ENCODE results near the gene PTPN6. TPM values are rescaled to one million over a fixed set of nuclear protein-coding genes. Genes with fewer than 3 reads are reported as not detected.

PTPN6 gene
- total and polyA plus RNA-seq, 2 of the 4 experiments (the other 2 are of a cell fraction), result under 0.01 to 0.14 TPM

DNA sequence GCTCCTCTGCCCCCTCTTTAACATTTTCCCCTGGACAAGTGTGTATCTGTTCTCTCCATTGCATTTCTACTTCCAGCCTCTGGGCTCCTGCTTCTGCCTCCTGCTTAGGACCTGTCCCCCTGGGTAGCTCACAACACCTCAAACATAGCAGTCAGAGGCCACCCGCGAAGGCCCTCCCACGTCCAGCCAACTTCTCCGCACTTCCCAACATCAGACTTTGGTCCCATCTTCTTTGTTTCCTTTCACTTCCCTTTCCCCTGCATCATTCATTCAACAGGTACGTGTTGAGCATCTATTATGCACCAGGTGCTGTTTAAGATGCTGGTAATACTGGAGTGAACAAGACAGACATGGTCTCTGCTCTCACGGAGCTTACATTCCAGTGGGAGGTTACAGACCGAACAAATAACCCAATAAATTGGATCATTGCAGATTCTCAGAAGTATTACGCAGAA, 4.2 kb upstream of the PTPN6 start:
- H3K14ac ChIP-seq (replicated peaks; ENCODE audit: low read depth, low read length), result no peak overlapping the region
- DNase-seq (no peak), ATAC-seq (ENCODE audit: low read depth) (no peak)
- H2AFZ ChIP-seq (replicated peaks; ENCODE audit: low read length, poor library complexity), result no peak overlapping the region
- no peak overlapping the region for H3K18ac ChIP-seq (ENCODE audit: low read depth, low read length)
- peaks cover 5% of the 10 kb centered on the region; the same call in 1 of the 2 replicates for H3K4me1 ChIP-seq (ENCODE audit: control insufficient read depth, insufficient read depth, low read length)
- no peak overlapping the region for H4K5ac ChIP-seq (ENCODE audit: low read depth, low read length)
- H2BK15ac ChIP-seq (ENCODE audit: low read depth, low read length), result no peak overlapping the region
- intact Hi-C loops (cut with micrococcal nuclease) (no loop called here), dilution Hi-C loops (cut with HindIII; ENCODE audit: low sequenced_read_pairs, unreplicated experiment) (no loop called here), in situ Hi-C loops (cut with MboI; ENCODE audit: low sequenced_read_pairs) (loop anchor here (10.0 kb wide), 1 partner anchor 168 kb away; no protein-coding TSS in a partner anchor)
- ChIA-PET CTCF (interaction anchor here (0.6 kb wide), 2 partner anchors 64 to 200 kb away, joined by 5 to 6 read pairs; no protein-coding TSS in a partner anchor), POLR2A (ENCODE audit: unreplicated experiment) (no interaction called here)
- no TSS peak for BruUV-seq (replicated peaks)
- H4K20me1 ChIP-seq (ENCODE audit: insufficient read depth, low read length), result no peaks in the 10 kb centered on the region; the same call in 1 of the 2 replicates
- no peak overlapping the region for H3K56ac ChIP-seq (ENCODE audit: extremely low read depth, insufficient read depth, low read length)
- H4K8ac ChIP-seq (ENCODE audit: low read depth in 2 of 2, low read length in 2 of 2), result no peak overlapping the region
- H3K9ac ChIP-seq (ENCODE audit: low read depth, low read length), result no peak overlapping the region
- no peak overlapping the region for H3K4me3 ChIP-seq (ENCODE audit: insufficient read depth, low read depth, low read length)
- H3K27ac ChIP-seq (ENCODE audit: insufficient read depth, low read length), result no peak overlapping the region
- no peak overlapping the region for H4K91ac ChIP-seq (ENCODE audit: insufficient read depth, low read depth, low read length)
- TF ChIP-seq CHD1 (IDR thresholded peaks at IDR 0.05; ENCODE audit: low read depth, low read length) (no peak), USF2 (IDR thresholded peaks at IDR 0.05; ENCODE audit: low read depth, low read length) (no peak), MXI1 (IDR thresholded peaks at IDR 0.05; ENCODE audit: borderline replicate concordance, low read depth, low read length) (no peak), POLR2A (IDR thresholded peaks at IDR 0.05; ENCODE audit: low read depth, low read length) (no peak), BHLHE40 (IDR thresholded peaks at IDR 0.05; ENCODE audit: low read depth, low read length) (no peak), MAFK (IDR thresholded peaks at IDR 0.05; ENCODE audit: low read depth, low read length) (no peak), RCOR1 (IDR thresholded peaks at IDR 0.05; ENCODE audit: insufficient replicate concordance, low read length) (no peak), RAD21 (IDR thresholded peaks at IDR 0.05; ENCODE audit: low read length) (no peak), MAZ (IDR thresholded peaks at IDR 0.05; ENCODE audit: borderline replicate concordance, low read depth, low read length) (no peak)
- TF ChIP-seq, protein P1, sequence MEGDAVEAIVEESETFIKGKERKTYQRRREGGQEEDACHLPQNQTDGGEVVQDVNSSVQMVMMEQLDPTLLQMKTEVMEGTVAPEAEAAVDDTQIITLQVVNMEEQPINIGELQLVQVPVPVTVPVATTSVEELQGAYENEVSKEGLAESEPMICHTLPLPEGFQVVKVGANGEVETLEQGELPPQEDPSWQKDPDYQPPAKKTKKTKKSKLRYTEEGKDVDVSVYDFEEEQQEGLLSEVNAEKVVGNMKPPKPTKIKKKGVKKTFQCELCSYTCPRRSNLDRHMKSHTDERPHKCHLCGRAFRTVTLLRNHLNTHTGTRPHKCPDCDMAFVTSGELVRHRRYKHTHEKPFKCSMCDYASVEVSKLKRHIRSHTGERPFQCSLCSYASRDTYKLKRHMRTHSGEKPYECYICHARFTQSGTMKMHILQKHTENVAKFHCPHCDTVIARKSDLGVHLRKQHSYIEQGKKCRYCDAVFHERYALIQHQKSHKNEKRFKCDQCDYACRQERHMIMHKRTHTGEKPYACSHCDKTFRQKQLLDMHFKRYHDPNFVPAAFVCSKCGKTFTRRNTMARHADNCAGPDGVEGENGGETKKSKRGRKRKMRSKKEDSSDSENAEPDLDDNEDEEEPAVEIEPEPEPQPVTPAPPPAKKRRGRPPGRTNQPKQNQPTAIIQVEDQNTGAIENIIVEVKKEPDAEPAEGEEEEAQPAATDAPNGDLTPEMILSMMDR (conservative IDR thresholded peaks at IDR 0.05; ENCODE audit: low read depth, low read length), result no peak
- peak overlapping the region; percentile 46 for H2AK9ac ChIP-seq (replicated peaks; ENCODE audit: low read depth, low read length, poor library complexity)
- no peaks in the 10 kb centered on the region for H3K27me3 ChIP-seq (ENCODE audit: control insufficient read depth, insufficient read depth, low read length)
- H3K23ac ChIP-seq (ENCODE audit: low read depth, low read length), result no peak overlapping the region
- peaks cover 9% of the 10 kb centered on the region for H3K36me3 ChIP-seq (ENCODE audit: control insufficient read depth, insufficient read depth, low read length)
- H3K4ac ChIP-seq (ENCODE audit: low read depth, low read length), result no peak overlapping the region
- peaks cover 8 to 13% of the 10 kb centered on the region in 2 experiments; a peak in 3 of 4 replicates for H3K79me1 ChIP-seq (ENCODE audit: low read depth in 1 of 2, low read length in 2 of 2)
- no peak overlapping the region for H2BK20ac ChIP-seq (ENCODE audit: low read depth, low read length)
- H2AK5ac ChIP-seq (ENCODE audit: low read depth, low read length), result no peak overlapping the region
- H3K9me1 ChIP-seq (ENCODE audit: insufficient read depth, low read length), result 0 out of 2 replicates have a peak, but pooled peaks cover 2% of the 10 kb centered on the region
- WGBS, 2 experiments (ENCODE audit: extremely low coverage in 2 of 2, insufficient read length in 1 of 2), result 87% methylated on average over 3 of the region's 8 CpGs; no CpG with 5 or more reads in 1 of the 2 experiments
- no peak overlapping the region for H3K4me2 ChIP-seq (ENCODE audit: low read depth, low read length)
- H2BK5ac ChIP-seq (ENCODE audit: low read depth, low read length, poor library complexity, severe bottlenecking), result no peak overlapping the region
- no peaks in the 10 kb centered on the region for H3K9me3 ChIP-seq (ENCODE audit: control insufficient read depth, insufficient read depth, low read length)
- no peak overlapping the region for H2BK120ac ChIP-seq (ENCODE audit: low read depth, low read length)
